Cardiac muscle cell (in vitro differentiated cells and primary cell): ENCODE data around the gene FRRS1. TPM values are rescaled to one million over a fixed set of nuclear protein-coding genes. Genes with fewer than 3 reads are reported as not detected.

Experiments
- DNase-seq, 2 donors: peaks; one replicate each; pipeline versions ENCODE4 v3.0.0 to v3.0.0-alpha.2; 2010 to 2017; ENCODE audit warnings: low read depth in 1 of 2, low spot score in 1 of 2
- H3K27ac ChIP-seq: fragments of 200-600 bp; sonication (generic); 2 replicates; pipeline ENCODE4 v1.5.1; 2016
- H3K27me3 ChIP-seq: fragments of 200-600 bp; sonication (generic); 2 replicates; pipeline ENCODE4 v1.6.0; 2016; ENCODE audit warnings: control low read depth
- H3K36me3 ChIP-seq: fragments of 200-600 bp; sonication (generic); 2 replicates; pipeline ENCODE4 v1.5.1; 2016; ENCODE audit warnings: control low read depth
- H3K4me1 ChIP-seq: fragments of 200-600 bp; sonication (generic); 2 replicates; pipeline ENCODE4 v1.8.1; 2017; ENCODE audit warnings: low read depth, mild to moderate bottlenecking, mixed run types
- H3K4me3 ChIP-seq: fragments of 200-600 bp; sonication (generic); 2 replicates; pipeline ENCODE4 v1.5.1; 2016; ENCODE audit warnings: mild to moderate bottlenecking
- H3K9me3 ChIP-seq: fragments of 200-600 bp; sonication (generic); 2 replicates; pipeline ENCODE4 v1.5.1; 2017; ENCODE audit warnings: low read depth, mild to moderate bottlenecking, control low read depth
- CTCF ChIP-seq: IDR thresholded peaks from 2 replicates; pipeline ENCODE4 v1.5.1; 2012; ENCODE audit warnings: low read depth, mild to moderate bottlenecking, low read length
- polyA plus RNA-seq: library from polyadenylated mRNA; unstranded; fragments of >200 nt; fragmentation: Nextera tagmentation; extraction: Ambion mirVana; gene quantifications from 2 replicates; pipeline ENCODE4 v1.2.1, GENCODE V29; 2016
- total RNA-seq: library from RNA; depleted of rRNA; stranded (reverse); fragments of >200 nt; gene quantifications from 2 replicates; pipeline ENCODE4 v1.2.3, GENCODE V29; 2016

FRRS1 gene, protein sequence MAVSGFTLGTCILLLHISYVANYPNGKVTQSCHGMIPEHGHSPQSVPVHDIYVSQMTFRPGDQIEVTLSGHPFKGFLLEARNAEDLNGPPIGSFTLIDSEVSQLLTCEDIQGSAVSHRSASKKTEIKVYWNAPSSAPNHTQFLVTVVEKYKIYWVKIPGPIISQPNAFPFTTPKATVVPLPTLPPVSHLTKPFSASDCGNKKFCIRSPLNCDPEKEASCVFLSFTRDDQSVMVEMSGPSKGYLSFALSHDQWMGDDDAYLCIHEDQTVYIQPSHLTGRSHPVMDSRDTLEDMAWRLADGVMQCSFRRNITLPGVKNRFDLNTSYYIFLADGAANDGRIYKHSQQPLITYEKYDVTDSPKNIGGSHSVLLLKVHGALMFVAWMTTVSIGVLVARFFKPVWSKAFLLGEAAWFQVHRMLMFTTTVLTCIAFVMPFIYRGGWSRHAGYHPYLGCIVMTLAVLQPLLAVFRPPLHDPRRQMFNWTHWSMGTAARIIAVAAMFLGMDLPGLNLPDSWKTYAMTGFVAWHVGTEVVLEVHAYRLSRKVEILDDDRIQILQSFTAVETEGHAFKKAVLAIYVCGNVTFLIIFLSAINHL
- 5.5 and 5.6 TPM in 2 replicates for total RNA-seq
- polyA plus RNA-seq, result 1.2 and 3.7 TPM in 2 replicates

DNA sequence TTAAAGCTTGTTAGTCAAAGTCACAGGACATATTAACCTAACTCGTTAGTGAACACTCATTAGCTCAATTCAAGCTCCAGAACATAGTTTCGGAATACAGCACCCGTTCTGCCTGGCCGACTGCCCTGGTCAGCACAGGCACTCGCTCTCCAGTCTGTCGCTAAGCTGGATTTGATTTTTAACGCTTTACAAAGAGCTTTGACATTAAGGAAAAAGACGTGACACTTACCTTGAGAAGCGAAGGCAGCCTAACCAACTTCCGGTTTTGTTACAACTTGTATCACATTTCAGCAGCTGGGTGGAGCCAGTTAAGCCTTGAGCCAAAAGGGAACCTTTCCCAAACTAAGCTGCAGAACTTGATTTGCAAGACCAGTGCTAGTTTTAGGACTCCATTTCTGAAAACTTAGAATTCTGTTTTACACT, at the start of gene FRRS1:
Gene FRRS1 (minus strand): TSS at position 258 of the 423 bp plus-strand sequence. CDS start 17,867 bp downstream, outside the sequence.
- peaks cover 25% of the 10 kb centered on the region for H3K4me1 ChIP-seq
- peak within 1 kb of the TSS; percentile 42 for H3K4me3 ChIP-seq
- H3K27me3 ChIP-seq, result no peaks in the 10 kb centered on the region
- no peaks in the 10 kb centered on the region for H3K9me3 ChIP-seq
- no peaks in the 10 kb centered on the region for H3K36me3 ChIP-seq
- DNase-seq, result peak; percentile 81 to 91
- TF ChIP-seq CTCF, result peak; percentile 3
- peak within 1 kb of the TSS; percentile 91 for H3K27ac ChIP-seq

DNA sequence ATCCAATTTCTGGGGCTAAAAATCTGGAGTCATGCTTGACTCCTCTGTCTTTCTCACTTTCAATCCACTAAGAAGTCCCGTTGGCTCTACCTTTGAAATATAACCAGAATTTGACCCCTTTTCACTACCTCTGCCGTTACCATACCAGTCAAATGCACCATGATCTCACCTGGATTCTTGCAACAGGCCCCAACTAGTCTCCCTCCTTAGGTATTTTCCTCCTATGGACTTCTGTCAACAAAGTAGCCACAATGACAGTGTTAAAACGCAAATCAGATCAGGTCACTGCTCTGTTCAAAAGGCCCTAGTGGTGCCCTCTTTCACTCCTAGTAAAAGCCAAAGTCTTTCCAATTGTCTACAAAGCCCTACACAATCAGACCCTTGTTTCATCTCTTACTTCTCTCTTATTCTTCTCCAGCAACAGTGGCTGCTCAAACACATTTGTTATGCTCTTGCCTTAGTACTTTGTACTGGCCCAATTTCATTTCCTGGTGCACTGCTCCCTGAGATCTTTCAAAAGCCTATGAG, 48.0 kb upstream of the FRRS1 start:
- TF ChIP-seq CTCF, result no peak
- DNase-seq, result no peak

GRCh38 chr1:99811747-99812146, 45.3 kb upstream of the FRRS1 start:
- no peak for DNase-seq
- H3K27ac ChIP-seq, result no peak overlapping the region
- H3K9me3 ChIP-seq, result no peaks in the 10 kb centered on the region
- H3K4me1 ChIP-seq, result peaks cover 5% of the 10 kb centered on the region
- no peak for TF ChIP-seq CTCF
- no peaks in the 10 kb centered on the region for H3K27me3 ChIP-seq
- H3K36me3 ChIP-seq, result no peaks in the 10 kb centered on the region
- no peak overlapping the region for H3K4me3 ChIP-seq

More for the DNA sequence above, 48.0 kb upstream of the FRRS1 start:
- Histone ChIP-seq H3K27me3 (no peaks in the 10 kb centered on the region), H3K36me3 (no peaks in the 10 kb centered on the region), H3K27ac (no peak overlapping the region), H3K4me3 (no peak overlapping the region), H3K9me3 (no peaks in the 10 kb centered on the region), H3K4me1 (no peaks in the 10 kb centered on the region)

GRCh38 chr1:99811075-99811474, 44.6 kb upstream of the FRRS1 start:
- no peak overlapping the region for H3K4me3 ChIP-seq
- no peaks in the 10 kb centered on the region for H3K9me3 ChIP-seq
- no peak overlapping the region for H3K27ac ChIP-seq
- DNase-seq, result no peak
- H3K27me3 ChIP-seq, result no peaks in the 10 kb centered on the region
- peaks cover 5% of the 10 kb centered on the region for H3K4me1 ChIP-seq
- TF ChIP-seq CTCF, result no peak
- H3K36me3 ChIP-seq, result no peaks in the 10 kb centered on the region

DNA sequence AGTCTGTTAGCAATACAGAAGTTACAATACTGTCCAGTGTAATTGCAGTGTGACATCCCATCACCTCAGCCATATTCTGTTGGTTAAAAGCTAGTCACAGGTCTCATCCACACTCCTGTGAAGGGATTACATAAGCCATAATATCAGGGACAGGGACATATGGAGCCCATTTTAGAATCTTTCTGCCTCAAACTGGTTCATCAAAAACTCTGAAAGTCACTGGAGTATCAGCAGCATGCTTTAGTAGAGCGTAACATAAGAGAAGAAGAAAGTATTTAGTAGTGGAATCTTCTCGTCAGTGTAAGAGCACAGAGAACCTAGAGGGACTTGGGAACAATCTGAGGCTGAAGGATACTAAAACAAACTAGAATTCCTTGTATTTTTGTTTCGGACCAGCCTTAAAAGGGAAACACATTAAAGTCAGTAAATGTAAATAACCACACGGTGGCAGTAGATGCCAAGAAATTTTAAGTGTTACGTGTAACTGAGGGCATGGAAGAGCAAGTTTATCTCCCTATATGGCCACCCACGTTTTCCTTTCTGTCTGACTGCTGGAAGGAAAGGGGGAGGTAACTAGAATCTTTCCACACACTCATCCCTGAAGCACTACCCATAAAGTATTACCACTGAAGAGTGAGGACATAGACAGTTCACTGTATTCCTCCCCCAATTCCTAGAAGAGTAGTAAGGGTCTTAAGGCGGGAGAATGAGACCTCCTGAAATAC, 42.1 kb upstream of the FRRS1 start:
- Histone ChIP-seq H3K36me3 (no peaks in the 10 kb centered on the region), H3K4me3 (no peak overlapping the region), H3K4me1 (peaks cover 5% of the 10 kb centered on the region), H3K9me3 (no peaks in the 10 kb centered on the region), H3K27me3 (no peaks in the 10 kb centered on the region), H3K27ac (peak overlapping the region; percentile 82)
- TF ChIP-seq CTCF, result peak; percentile 43
- DNase-seq, result peak; percentile 90 to 96
